Hematopoietic multipotent progenitor cell treated with erythropoietin and hydrocortisone succinate and interleukin-3 and kit ligand, for 8 days (in vitro differentiated cells): ENCODE results near the gene BEX3.
"Not testable (repeated sequence)": the region's sequence is repeated elsewhere in the genome, so short reads cannot be mapped to it uniquely, and the experiment has no call there.

Experiments used
- DNase-seq: peaks from one replicate; pipeline ENCODE4 v3.0.0-alpha.2; 2015

BEX3 gene

GRCh38 chrX:103376118-103376978, at the start of gene BEX3:
BEX3 (plus strand) TSS chrX:103376538; CDS start chrX:103377522, 984 bp downstream.
- peak; percentile 34 for DNase-seq

GRCh38 chrX:103329991-103330390, 46.3 kb upstream of the BEX3 start, which contains the start of gene TCEAL7:
TCEAL7 (plus strand) TSS chrX:103330239; CDS start chrX:103331404, 1,165 bp downstream.
- DNase-seq: no peak

- no peak for DNase-seq
Observed at GRCh38 chrX:103330681-103331288, 45.6 kb upstream of the BEX3 start.

DNA sequence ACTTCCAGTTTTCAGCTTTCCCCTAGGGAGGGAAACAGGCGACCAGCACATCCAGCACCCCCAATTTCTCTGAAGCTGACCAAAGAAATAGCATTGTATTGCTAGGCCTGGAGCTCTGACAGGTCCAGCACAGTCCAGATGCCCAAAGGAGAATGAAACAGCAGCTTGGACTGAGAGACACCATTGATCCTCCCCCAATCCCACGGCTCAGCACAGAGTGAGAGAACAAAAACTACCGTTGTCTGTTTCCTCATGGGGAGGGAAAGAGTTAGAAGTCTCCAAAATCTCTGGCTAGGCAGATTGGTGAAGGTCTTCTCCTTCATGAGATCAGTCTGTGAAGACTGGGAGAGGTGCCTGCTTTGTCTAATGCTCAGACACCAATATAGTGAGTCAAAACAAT, 37.7 kb upstream of the BEX3 start:
- DNase-seq: no peak

DNA sequence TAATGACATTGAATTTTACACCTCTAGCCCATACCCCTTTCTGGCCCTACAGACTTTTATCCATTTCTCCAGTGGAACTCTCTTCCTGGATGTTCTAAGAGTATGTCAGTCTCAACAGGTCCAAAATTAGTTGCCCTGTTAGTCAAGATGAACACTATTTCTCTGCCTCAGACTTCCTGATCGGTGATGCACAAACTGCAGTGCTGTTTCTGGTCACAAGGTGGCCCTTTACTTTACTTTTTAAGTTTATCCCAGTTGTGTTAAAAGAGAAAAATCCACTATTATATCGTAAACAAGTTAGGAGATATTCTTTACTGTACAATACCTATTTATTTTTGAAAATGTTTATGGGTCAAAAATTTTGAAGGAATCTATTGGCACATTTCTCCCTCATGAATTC, 33.2 kb upstream of the BEX3 start:
- peak; percentile 60 for DNase-seq

DNA sequence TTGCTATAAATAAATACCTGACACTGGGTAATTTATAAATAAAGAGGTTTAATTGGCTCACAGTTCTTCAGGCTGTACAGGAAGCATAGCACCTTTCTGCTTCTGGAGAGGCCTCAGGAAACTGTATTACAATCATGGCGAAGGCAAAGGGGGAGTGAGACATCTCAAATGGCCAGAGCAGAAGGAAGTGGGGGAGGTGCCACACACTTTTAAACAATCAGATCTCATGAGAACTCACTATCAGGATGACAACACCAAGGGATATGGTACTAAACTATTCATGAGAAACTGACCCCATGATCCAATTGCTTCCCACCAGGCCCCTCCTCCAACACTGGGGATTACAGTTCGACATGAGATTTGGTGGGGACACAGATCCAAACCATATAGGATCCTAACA, 31.7 kb upstream of the BEX3 start:
- DNase-seq: no peak

GRCh38 chrX:103347682-103348397, 28.5 kb upstream of the BEX3 start:
- no peak for DNase-seq

- peak; percentile 41 for DNase-seq
Observed at GRCh38 chrX:103356130-103356798, 20.1 kb upstream of the BEX3 start, which contains the start of gene TCEAL9. TCEAL9 (plus strand) TSS chrX:103356506; CDS start chrX:103357685, 1,179 bp downstream.

DNA sequence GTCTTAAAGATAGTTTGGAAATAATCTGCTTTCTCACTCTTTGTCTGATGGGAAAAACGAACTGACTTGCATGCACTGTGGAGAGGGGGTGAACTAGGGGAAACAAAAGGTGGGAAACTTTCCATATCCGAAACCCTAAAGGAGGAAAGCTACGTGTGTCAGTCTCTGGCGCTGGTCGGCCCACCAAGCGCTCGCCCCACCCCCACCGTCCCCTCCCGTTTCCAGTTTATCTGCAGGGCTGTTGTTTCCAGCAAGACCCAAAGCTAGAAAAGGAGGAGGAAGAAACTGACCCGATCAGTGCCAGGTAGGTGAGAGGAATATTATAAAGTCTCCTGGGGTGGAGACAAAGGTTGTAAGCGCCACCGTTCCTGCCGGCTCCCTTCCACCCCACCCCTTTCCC, 19.5 kb upstream of the BEX3 start:
- no peak for DNase-seq

DNA sequence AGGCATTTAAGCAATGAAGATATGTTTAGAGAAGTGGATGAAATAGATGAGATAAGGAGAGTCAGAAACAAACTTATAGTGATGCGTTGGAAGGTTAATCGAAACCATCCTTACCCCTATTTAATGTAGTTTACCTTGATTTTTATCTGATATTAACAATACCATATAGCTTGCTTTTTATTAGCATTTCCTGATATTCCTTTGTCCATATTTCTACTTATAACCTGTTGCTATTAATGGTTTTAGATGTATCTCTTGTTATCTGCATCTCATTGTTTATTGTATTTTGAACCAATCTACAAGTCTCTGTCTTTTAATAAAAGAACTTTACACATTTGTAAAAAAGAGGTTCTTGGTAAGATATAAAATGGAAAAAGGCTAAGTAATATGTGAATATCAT, 18.5 kb upstream of the BEX3 start:
- DNase-seq: no peak

- DNase-seq: not testable (repeated sequence)
Observed at GRCh38 chrX:103359605-103360004, 16.7 kb upstream of the BEX3 start.

DNA sequence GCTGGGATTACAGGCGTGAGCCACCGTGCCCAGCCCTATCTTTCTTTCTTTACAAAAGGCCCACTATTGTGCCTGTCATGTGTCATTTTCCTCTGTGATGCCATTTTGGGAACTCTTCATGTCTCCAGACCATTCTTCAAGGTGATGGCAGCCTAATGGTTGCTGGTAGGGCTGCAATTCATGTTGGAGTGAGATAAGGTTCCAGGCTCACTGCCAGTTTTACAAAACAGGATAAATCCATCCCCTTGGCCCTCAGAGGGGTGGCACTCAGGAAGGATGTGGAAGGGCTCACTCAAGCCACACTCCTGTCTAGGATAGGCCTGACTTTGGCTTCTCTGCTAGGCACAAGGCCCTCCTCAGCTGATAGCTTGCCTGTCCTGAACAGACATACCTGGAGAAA, 16.2 kb upstream of the BEX3 start:
- peak; percentile 82 for DNase-seq

GRCh38 chrX:103360916-103361315, 15.4 kb upstream of the BEX3 start:
- no peak for DNase-seq

DNA sequence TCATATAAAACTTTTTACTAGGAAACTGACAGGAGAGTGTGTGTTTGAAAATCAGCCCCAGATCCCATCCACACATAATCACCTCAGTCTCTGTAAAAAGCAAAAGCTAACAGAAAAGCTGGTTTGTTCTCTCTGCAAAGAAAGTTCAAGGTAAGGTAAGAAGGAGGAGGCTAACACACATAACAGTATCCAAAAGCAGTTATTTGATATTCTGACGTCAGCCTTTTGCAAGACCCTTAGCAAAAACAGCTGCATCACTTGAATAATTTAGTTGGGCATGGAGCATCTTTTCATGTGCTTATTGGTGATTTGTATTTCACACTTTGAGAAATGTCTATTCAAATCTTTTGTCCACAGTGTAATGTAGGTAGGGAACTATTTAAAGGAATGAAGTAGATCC, 14.5 kb upstream of the BEX3 start:
- DNase-seq: no peak

GRCh38 chrX:103362474-103362873, 13.9 kb upstream of the BEX3 start:
- DNase-seq: no peak

GRCh38 chrX:103363046-103363445, 13.3 kb upstream of the BEX3 start:
- no peak for DNase-seq

GRCh38 chrX:103367502-103367901, 8.8 kb upstream of the BEX3 start:
- DNase-seq: no peak

- no peak for DNase-seq
Observed at GRCh38 chrX:103369479-103369878, 6.9 kb upstream of the BEX3 start.

DNA sequence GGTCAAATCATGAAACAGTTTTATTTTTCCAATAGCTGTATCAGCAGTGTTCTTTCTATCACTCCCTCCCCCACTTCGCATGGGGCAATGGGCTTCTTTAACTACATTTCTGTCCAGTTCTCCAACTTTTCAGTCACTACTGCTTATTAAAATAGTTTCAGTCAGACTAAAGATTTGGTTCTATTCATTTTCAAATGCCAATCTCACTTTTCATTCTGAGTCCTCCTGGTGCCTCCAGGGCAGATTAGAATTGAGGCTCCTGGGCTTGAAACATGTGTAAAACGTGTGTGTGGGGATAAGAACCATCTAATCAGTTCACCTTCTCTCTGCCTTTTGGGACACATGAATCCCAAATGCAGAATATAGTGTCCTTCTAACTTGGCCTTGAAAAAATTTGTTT, 3.5 kb upstream of the BEX3 start:
- no peak for DNase-seq

DNA sequence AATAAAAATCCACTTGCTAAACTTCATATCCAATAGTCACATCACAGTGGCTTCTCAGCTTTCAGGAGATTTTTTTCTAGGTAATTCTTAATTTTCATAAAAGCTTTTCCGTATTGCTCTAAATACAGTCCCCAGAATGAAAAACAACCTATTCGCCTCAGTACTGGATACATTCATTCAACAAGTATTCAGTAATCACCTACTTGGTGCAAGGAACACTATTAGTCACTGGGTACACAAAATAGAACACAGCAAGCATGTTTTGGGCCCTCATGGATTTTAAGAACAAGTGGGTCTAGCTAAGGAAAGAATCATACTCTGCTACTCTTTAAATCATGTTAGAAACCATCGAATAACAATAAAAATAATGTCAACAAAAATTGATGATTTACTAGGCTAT, 2.8 kb upstream of the BEX3 start:
- DNase-seq: no peak

DNA sequence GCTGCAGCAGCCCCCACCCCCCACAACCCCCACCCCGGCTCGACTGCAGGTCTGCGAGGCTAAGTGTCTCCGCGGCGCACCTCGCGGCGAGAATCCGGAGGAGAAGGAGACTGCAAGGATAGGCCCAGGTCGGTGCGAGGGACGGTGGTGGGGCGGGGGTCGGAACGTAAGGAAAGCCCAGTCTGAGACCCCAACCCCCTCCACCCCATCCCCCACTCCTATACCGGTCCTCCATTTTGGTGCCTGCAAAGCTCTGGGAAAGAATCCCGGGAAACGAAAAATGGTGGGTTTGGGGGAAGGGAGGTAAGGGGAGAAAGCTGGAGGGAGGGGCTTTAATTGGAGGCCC, 614 bp downstream of the BEX3 start:
- no peak for DNase-seq

DNA sequence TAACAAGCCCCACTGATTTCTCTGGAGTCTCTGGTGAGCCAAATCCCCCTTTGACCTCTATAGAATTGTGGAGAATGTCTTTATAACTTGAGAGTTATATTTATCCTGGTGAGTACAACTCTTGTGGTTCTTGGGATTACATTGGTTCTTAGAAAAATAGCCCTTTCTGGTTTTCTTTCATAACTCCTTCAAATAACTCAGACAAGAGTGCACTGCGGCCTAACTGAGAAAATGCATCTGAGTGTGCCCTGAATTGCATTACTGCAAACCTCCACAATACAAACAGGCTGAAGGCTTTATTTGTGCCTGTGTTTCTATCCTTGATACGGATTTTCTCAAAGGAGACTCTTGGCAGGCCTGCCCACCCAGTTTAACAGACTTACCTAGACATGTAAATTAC, 2.7 kb downstream of the BEX3 start:
- DNase-seq: no peak

DNA sequence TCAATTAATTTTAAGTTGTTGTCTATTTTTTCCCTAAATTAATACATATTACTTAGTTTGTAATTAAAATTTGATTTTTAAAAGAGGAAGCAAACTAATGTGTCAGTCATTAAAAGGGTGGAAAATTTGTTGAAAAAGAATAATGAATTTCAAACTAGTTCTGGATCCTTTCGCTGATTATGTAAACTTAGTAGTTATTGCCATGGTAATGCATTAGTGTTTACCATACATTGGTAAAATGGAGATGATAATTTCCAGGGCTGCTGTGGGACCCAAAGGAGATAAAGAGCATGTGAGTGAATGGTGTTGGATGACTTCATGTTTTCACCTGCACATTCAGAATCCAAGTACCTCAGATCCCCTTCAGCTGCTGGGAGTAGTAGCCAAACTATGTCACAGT, 6.5 kb downstream of the BEX3 start:
- DNase-seq: no peak
